Measurements from ENCODE around the gene LRRC7.
"Not testable (repeated sequence)": the region's sequence is repeated elsewhere in the genome, so short reads cannot be mapped to it uniquely, and the experiment has no call there.

The LRRC7 gene

GRCh38 chr1:69911301-69911801 lies 343.6 kb downstream of the LRRC7 start:
- no peak for DNase-seq

GRCh38 chr1:69913977-69914376 lies 346.3 kb downstream of the LRRC7 start:
- no peak for DNase-seq

GRCh38 chr1:69914976-69915765 lies 347.4 kb downstream of the LRRC7 start:
- DNase-seq = no peak

GRCh38 chr1:69919129-69919921 lies 351.6 kb downstream of the LRRC7 start:
- no peak for DNase-seq

- no peak for DNase-seq
Measured at GRCh38 chr1:69919922-69920273, 352.2 kb downstream of the LRRC7 start.

- DNase-seq = no peak
Measured at GRCh38 chr1:69920426-69920825, 352.7 kb downstream of the LRRC7 start.

- DNase-seq = no peak
Measured at GRCh38 chr1:69921486-69921885, 353.8 kb downstream of the LRRC7 start.

- DNase-seq = not testable (repeated sequence)
Measured at GRCh38 chr1:69928234-69928633, 360.5 kb downstream of the LRRC7 start.

GRCh38 chr1:69929308-69930057 lies 361.8 kb downstream of the LRRC7 start:
- DNase-seq = no peak

GRCh38 chr1:69930396-69930795 lies 362.7 kb downstream of the LRRC7 start:
- DNase-seq = no peak

- DNase-seq = no peak
Measured at GRCh38 chr1:69932760-69933159, 365.0 kb downstream of the LRRC7 start.

GRCh38 chr1:69940231-69940630 lies 372.5 kb downstream of the LRRC7 start:
- no peak for DNase-seq

GRCh38 chr1:69940816-69941215 lies 373.1 kb downstream of the LRRC7 start:
- DNase-seq = no peak

GRCh38 chr1:69943030-69943429 lies 375.3 kb downstream of the LRRC7 start:
- no peak for DNase-seq

- DNase-seq = no peak
Measured at GRCh38 chr1:69946935-69947334, 379.2 kb downstream of the LRRC7 start.

- no peak for DNase-seq
Measured at GRCh38 chr1:69947837-69948236, 380.1 kb downstream of the LRRC7 start.

- DNase-seq = no peak
Measured at GRCh38 chr1:69952676-69953075, 385.0 kb downstream of the LRRC7 start.

- not testable (repeated sequence) for DNase-seq
Measured at GRCh38 chr1:69962452-69962851, 394.7 kb downstream of the LRRC7 start.

- no peak for DNase-seq
Measured at GRCh38 chr1:69967245-69967766, 399.6 kb downstream of the LRRC7 start.

GRCh38 chr1:69976896-69977295 lies 409.2 kb downstream of the LRRC7 start:
- DNase-seq = no peak

GRCh38 chr1:69982992-69983391 lies 415.3 kb downstream of the LRRC7 start:
- DNase-seq = no peak

GRCh38 chr1:69985376-69985775 lies 417.7 kb downstream of the LRRC7 start:
- no peak for DNase-seq

- DNase-seq = no peak
Measured at GRCh38 chr1:69985901-69986439, 418.2 kb downstream of the LRRC7 start.

Data from CD4-positive, alpha-beta T cell treated with Interleukin-4 for 4 hours (primary cell).